NCI-H2107 treated with DMSO at 0.1 percent for 48 hours (cell line): ENCODE results near the gene PTPRT.
"Not testable (repeated sequence)": the region's sequence is repeated elsewhere in the genome, so short reads cannot be mapped to it uniquely, and the experiment has no call there.

Experiments used
- DNase-seq: peaks from one replicate; lab custom pipeline; 2025; ENCODE audit not compliant: unreplicated experiment; lab: John Stamatoyannopoulos, UW

Gene PTPRT

DNA sequence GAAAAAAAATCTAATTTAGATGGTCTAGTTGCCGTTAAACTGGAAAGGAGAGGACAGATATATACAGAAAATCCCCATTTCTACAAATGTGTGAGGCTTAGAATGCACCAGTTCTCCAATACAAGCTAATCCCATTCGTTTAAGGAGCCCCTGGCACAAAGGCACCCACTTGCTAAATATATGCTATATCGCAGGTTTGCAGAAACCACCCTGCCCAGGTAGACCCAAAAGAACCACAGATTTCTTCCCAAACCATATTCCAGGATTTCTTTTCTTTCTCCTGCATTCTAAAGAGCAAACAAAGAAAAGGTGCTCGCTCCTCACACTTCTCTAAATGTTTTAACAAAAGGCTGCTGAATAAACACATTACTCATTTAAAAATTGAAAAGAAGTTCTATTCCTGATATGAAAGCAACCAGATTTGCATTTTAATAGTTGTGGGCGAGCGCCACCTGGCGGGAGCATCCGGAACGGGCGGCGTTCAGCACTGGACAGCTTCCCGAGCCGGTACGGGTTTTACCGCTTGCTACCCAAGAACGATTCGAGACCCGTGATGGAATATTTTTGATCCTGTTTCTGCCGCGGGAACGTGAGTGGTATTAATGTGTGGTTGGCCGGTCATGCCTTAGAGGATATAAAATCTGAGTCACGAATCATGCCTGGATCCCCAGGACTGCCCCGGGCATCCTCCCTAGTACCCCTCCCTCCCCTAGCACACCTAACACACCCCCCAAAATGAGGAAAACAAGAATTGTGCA, 2.1 kb downstream of the PTPRT start:
- DNase-seq: peak; percentile 5

DNA sequence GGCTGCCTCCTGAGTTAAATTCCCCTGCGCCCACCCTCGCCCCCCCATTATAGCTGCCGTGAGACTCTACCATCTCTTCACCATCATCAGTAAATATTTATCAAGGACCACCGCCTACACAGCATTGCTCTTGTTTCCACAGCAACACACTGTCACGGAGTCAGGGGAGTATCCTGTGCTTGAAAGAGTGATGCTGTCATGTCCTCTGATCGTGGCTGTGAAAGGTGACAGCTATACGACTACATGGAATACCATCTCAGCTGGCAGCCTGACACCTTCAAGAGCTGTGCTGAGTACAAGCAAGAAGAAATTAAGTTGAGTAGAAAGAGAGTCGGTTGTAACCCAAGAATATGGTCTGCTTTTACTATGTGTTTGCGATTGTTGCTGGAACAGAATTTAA, 3.4 kb downstream of the PTPRT start:
- DNase-seq: no peak

DNA sequence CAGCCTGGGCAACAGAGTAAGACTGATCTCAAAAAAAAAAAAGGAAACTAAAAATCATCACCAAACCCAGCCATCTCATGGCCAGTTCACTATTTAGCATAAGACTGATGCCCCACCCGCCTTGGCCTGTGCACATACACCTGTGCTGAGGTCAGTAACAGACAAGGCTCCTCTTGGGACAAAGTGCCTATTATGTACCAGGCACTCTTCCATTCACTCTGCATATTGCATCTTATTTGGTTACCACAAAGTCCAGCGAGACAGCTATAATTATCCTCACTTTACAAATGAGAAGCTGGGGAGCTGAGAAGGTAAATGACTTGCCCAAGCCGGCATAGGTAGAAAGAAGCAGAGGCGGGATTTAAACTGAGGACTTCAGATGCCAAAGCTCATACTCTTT, 3.8 kb downstream of the PTPRT start:
- DNase-seq: no peak

DNA sequence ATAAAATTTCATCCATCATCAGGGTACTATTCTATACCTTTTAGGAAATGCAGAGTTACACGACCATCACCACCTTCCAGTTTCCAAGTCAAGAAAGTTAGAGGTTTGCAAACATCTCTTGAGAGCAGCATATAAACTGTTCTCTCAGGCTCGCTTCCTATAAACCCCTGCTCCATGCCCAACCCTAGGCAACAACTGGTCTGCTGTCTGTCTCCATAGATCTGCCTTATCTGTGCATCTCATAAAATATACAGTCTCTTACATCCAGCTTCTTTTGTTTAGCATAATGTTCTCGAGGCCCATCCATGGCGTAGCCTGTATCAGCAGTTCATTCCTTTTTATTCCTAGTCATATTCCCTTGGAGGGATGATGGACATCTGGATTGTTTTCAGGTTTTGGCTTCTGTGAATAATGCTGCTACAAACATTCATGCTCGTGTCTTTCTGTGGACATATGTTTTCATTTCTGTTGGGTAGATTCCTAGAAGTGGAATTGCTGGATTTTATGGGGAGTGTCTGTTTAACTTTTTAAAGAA, 6.1 kb downstream of the PTPRT start:
- DNase-seq: no peak

DNA sequence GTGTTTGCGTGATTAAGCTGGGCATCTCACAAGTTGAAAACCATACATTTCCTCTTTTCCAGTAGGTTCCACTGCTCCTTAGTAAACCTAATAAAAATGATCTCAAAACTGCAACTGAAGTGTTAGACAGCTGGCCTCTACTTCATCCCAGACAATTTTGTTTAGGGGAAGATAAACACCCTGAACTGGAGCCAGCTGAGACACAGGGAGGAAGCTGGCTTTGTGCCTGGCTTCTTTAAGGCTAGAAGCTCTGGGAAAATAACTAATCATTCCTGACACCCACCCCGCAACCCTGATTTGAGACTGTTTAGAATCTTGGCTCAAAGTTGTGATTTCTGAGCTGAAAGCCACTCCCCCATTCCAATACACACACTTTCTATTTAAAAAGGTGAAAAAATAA, 11.6 kb downstream of the PTPRT start:
- no peak for DNase-seq

DNA sequence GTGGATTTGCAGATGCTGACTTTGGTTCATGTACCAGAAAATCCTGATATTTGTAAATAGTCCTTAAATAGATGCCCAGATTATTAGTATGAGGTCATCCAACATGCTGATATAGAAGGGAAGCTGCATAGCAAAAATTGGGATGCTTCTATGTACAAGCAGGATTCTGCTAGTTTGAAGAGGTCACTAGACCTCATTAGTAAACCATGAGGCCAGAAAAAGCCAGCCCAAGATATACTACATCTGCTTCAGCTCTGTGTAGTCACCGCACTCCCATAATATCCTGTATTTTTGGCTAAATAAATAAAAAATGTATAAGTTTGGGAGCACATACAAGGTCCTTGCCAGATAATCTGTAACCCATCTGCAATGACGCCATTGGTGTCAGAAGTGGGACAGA, 13.0 kb downstream of the PTPRT start:
- DNase-seq: no peak

DNA sequence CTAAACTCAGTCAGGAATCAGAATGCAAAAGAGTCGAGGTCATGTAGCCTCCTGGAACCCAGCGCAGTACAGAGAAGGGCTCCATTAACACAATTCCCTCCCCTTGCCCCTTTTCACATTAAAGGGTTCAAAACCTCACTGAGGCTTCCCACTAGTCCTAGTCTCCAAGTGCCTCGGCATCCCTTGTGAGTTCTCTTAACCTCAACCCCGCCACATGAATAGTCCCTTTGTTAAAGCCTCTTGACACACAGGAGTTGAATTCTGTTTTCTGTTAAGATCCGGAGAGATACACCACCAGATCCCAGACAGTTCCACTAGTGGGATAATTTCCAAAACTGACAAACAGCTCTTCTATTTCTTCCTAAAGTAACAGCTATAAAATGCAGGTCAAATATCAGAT, 17.8 kb downstream of the PTPRT start:
- no peak for DNase-seq

DNA sequence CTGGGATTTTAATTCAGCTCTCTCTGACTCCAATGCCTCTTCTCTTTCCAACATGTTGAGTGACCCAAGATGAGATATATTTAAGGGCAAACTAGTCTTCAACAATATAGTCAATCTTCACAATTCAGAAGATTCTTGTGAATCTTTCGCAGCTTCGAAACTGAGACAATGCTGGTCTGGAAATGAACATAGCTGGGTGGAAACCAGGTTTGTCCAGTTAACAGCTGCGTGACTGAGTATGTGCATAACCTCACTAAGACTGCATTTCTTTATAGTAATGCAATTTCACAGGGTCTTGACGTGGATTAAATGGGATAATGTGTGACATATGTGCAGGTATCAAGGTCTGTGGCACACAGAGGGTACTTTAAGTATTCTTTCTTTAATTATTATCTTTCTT, 18.9 kb downstream of the PTPRT start:
- no peak for DNase-seq

DNA sequence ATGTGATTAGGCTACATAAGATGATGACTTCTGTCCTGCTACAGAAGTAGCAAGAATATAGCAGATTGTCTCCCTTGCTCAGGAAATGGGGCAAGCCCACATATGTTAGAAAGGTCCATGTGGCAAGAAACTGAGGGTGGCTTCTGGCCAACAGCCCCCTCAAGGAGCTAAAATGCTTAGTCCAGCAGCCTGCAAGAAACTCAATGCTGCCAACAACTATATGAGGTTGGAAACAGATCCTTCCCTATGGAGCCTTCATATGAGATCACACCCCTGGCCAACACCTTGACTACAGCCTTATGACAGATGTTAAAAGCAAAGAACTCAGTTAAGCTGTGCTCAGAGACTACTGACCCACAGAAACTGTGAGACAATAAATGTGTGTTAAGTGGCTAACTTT, 22.1 kb downstream of the PTPRT start:
- no peak for DNase-seq

DNA sequence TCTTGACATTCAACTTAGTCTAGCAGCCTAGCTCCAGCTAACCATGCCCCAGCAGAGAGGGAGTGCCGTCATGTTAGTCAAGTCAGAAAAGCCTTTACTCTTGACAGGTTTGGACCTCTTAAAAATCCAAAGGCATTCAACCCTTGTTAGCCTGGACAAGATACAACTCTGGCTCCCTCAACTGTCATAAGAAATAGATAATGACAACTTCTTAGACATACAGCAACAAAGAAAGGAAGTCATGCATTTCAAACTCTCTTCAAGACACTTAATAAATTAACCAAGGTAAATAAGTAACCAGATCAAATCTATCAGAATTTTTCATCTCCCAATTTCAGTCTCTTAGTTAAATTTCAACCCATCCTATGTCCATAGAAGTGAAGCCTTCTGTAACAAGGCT, 22.7 kb downstream of the PTPRT start:
- DNase-seq: no peak

DNA sequence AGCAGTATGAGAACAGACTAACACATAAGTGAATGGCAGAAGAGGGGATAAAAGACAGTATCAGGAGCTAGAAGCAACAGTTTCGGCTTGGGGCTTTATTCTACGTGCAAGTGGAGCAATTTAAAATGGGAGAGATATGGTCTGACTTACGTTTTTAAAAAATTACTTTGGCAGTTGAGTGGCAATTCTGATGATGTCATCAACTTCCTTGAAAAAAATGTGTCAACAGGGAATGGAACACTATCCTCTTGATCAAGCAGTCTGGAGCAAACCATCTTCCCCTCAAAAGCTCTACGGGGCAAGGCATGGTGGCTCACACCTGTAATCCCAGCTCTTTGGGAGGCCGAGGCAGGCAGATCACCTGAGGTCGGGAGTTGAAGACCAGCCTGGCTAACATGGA, 24.1 kb downstream of the PTPRT start:
- DNase-seq: no peak

DNA sequence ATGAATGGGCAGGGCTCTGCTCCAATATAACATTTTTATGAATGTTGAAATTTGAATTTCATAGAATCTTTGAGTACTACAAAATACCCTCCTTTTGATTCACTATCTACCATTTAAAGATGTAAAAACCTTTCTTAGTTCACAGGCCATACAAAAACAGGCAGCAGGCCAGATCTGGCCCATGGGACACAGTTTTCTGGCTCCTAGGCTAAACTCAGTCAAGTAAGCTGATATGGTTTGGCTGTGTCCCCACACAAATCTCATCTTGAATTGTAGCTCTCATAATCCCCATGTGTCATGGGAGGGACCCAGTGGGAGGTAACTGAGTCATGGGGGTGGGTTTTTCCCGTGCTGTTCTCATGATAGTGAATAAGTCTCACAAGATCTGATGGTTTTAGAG, 25.0 kb downstream of the PTPRT start:
- not testable (repeated sequence) for DNase-seq

DNA sequence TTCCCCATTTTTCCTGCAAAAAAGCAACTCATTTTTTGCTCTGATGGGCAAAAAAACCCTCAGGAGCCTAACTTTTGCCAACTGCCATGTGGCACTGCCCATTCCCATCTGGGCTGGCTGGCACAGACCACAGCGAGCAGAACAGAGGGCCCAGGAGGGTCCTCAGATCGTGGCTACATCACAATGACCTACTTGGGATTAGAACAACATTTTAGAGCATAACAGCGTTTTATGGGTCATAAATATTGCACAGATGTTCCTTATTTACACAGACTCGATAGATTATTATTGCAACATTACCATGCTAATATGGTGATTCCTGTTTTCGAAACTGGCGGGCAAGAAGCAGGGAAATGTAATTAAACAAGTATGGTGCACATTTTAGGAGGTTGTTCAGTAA, 28.0 kb downstream of the PTPRT start:
- DNase-seq: no peak

DNA sequence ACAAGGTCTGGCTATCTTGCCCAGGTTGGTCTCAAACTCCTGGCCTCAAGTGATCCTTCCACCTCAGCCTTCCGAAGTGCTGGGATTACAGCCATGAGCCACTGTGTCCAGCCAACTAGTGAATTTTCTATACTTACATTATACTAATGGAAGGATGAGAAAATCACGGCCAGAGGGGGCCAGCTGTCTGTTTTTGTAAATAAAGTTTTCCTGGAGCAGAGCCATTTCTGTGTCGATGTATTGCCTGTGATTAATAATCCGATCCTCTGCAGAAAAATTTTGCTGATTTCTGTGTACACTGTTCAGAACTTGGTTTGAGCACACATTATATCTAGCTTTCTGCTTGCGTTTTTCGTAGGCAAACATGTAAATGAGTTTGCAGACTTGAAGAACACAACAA, 28.8 kb downstream of the PTPRT start:
- DNase-seq: no peak

DNA sequence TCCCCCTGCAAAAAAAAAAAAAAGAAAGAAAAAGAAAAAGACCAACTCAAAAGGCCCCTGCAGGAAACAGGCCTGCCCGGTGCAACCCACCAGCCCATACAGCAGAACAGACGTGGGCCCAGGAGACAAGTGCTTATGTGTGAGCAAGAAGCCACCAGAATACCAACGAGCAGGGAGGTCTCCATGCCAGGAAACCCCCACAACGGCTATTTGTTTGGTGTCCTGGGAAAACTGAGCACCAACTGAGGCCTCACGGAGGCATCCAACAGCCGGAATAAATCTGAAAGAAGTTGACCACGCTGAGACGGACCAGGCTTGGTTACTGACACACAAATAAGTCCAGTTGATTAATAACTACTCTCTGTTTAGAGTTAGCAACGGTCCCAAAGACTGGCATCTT, 29.7 kb downstream of the PTPRT start:
- no peak for DNase-seq

DNA sequence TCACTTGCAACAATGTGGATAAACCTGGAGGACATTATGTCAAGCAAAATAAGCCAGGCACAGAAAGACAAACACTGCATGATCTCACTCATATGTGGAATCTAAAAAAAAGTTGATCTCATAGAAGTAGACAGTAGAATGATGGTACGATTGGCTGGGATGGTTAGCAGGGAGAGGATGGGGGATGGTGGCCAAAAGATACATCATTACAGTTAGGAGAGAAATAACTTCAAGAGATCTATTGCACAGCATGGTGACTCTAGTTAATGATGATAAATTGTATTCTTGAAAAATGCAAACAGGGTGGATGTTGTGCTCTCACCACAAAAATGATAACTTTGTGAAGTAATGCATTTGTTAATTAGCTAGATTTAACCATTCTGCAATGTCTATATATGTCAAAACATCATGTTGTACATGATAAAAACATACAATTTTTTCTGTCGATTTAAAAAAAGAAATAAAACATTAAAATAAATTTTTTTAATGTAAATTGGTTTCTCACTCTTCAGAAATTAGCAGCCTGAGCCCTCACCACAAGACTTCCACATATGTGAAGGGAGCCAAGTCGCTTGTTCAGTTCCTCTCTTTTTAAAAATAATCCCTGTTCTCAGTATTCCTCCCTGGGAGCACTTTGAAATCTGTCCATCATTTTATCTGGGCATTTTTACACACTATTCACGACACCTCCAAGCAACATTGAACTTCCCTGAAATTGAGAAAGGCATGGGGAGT, 34.2 kb downstream of the PTPRT start:
- DNase-seq: no peak

DNA sequence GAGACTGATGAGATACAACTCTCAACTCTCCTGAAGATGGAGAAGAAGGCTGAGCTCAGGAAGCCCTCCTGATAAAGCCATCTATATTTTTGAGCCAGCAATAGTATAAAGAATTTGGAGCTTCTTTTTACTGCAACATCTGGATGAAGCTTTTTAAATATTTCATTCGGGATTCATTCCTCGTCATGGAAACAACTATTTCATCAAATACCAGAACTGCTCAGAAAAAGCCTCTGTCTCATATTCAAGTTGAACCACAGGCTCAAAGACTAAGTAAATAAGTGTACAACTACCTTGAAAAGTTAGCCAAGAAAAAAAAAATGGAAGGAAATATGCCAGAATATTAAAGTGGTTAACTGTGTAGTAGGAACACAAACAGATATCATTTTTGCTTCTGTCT, 37.8 kb downstream of the PTPRT start:
- DNase-seq: no peak

DNA sequence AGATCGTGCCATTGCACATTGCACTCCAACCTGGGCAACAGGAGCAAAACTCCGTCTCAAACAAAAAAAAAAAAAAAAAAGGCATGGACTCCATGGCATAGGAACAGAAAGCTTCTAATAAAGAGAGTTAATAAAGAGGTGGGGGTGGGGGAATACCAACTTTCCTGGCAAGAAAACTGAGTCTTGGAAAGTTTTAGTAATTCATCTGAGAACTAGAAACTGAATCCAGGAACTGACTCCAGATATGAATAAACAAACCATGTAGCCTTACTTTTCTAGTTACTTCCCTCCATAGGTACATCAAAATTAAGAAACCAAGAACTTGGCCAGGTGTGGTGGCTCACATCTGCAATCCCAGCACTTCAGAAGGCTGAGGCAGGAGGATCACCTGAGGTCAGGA, 38.5 kb downstream of the PTPRT start:
- no peak for DNase-seq

DNA sequence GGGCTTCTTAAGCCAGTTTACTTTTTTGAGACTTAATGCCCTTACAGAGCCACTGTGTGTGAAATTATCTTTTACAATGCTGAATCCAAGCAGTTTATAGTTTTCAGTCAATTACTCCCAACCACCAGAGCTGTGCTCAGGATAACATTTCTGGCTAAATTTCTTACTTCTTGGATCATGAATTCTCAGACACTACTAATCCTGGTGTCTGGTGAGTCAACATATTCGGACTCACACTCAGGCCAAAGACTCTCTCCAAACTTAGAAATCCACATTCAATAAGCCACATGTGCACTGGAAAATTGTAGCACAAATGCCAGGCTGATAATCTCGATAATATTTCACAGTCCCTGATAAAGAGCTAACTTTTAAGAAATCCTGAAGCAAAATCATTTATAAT, 49.0 kb downstream of the PTPRT start:
- DNase-seq: no peak

DNA sequence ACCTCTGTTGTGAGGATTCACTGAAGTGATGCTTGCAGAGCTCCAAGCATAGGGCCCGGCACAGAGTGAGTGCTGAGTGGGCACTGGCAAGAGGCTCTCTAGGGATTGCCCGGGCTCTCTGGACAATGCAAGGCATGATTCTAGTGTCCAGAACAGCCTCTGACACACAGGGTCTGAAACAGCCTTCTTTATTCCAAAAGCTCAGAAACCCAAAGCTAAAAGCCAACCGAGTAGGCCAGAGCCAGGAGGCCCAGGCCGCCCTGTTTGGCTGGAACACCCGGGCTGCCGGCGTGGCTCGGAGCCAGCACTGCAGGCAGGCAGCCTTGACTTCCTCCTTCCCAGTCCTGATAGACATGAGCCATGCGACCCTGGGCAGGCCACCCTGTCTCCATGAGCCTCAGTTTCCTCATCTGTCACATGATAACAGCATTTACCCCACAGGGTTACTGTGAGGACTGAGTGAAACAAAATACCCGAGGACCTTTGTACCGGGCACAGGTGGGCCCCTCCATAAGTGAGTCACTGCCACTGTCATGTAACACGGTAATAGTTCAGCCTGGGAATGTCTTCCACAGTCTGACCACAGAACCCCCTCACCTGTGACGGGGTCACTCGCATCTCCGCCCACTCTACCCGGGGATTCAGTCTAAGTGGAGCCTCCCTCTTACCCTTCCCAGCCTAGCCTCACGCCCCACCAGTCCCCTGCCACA, 51.5 kb downstream of the PTPRT start:
- no peak for DNase-seq

DNA sequence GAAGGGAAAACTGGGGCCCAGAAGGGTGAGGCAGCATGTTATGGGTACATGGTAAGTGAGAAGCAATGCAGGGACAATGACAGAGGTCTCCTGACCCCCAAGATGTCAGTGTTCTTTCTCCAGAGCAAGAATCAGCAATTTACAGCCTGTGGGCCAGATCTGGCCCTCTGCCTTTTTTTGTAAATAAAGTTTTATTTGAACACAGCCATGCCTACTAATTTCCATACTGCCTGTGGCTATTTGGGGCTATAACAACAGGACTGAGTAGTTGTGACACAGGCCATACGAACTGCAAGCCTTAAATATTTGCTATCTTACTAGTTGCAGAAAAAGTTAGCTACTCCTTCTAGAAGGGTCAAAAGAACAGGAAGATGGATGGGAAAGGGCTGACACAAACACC, 52.5 kb downstream of the PTPRT start:
- no peak for DNase-seq

DNA sequence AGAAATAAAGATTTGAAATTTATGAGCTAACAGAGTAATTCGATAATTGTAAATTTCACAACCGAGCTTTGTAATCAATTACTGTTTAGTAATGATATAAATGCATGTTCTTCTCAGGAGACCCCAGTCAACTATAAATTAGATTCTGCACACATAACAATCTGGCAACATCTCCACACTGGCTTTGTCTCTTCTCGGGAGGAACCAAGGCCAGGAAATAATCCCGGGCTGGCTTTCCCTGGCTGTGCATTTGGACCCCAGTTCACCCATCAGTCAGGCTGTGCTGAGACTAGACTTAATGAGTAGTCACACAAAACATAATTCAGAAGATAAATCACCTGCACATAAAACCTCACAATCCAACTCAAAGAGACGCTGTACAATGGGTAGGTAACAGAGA, 65.5 kb downstream of the PTPRT start:
- no peak for DNase-seq
